SIG-M5 treated with dmso at 0.1 percent for 504 hours (cell line): ENCODE results near the gene OTOA.
"Not testable (repeated sequence)": the region's sequence is repeated elsewhere in the genome, so short reads cannot be mapped to it uniquely, and the experiment has no call there.

Experiments used
- DNase-seq: peaks from one replicate; lab custom pipeline; 2025; ENCODE audit not compliant: unreplicated experiment; lab: John Stamatoyannopoulos, UW

Gene OTOA

DNA sequence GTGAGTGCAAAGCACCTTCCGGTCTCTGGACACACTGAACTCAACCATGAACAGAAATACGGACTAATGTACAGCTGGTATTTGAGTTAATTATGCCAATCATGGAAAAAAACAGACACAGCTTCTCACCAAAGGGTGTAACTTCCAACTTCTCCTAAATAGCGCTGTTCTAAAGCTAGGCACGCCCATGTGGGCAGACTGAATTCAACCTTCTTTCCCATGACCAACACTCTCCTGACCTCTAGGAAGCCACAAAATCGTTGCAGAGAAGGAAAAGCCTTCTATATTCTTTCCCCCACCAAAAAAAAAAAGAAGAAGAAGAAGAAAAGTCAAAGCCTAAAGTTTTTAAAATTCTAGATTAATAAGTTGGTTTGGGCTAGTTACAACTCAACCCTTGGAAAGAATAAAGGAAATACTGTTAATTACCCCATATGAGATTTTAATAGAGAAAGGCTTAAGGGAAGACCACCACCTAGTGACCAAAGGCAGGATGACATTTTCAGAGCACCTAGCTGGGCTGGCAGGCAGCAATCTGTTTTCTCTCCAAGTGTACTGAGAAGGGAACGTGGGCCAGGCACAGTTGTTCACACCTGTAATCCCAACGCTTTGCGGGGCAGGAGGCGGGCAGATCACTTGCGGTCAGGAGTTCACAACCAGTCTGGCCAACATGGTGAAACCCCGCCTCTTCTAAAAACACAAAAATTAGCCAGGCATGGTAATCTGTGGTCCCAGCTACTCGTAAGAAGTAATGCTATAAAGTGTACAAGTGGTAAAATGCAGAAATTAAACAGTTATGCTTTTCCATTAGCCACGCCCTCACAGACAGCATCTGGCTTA lies 138.0 kb downstream of the OTOA start:
- peak; percentile 20 for DNase-seq

GRCh38 chr16:21802375-21802663 lies 138.6 kb downstream of the OTOA start:
- DNase-seq = not testable (repeated sequence)
